T-helper 2 cell treated with Interferon-gamma antibody and Interleukin-4, amounts not matched to agents 5 μg/mL and 100 μg/mL, for 36 hours (primary cell): ENCODE results near the gene JUN.
A peak's percentile ranks its signal among the peaks of the same experiment; 100 is the strongest.
"Not testable (repeated sequence)": the region's sequence is repeated elsewhere in the genome, so short reads cannot be mapped to it uniquely, and the experiment has no call there.

Source experiments
- DNase-seq: peaks from one replicate; pipeline ENCODE4 v3.0.0; 2021; ENCODE audit warnings: low spot score
- H3K27ac Mint-ChIP-seq: one replicate; pipeline ENCODE4 v1.8.0; 2021; ENCODE audit warnings: mild to moderate bottlenecking, mixed read lengths
- H3K27me3 Mint-ChIP-seq: one replicate; pipeline ENCODE4 v1.8.0; 2021; ENCODE audit warnings: low read depth, mixed read lengths
- H3K36me3 Mint-ChIP-seq: one replicate; pipeline ENCODE4 v1.8.0; 2021; ENCODE audit warnings: low read depth, mixed read lengths
- H3K4me1 Mint-ChIP-seq: one replicate; pipeline ENCODE4 v1.8.0; 2021; ENCODE audit warnings: low read depth, mixed read lengths
- H3K4me3 Mint-ChIP-seq: one replicate; pipeline ENCODE4 v1.8.0; 2022; ENCODE audit warnings: mild to moderate bottlenecking, moderate library complexity, mixed read lengths
- H3K9me3 Mint-ChIP-seq: one replicate; pipeline ENCODE4 v1.8.0; 2021; ENCODE audit warnings: mixed read lengths

Gene JUN

GRCh38 chr1:58801286-58801685, 17.4 kb upstream of the JUN start:
- H3K4me1 Mint-ChIP-seq, H3K27ac Mint-ChIP-seq, H3K4me3 Mint-ChIP-seq, H3K9me3 Mint-ChIP-seq, DNase-seq, H3K36me3 Mint-ChIP-seq: not testable (repeated sequence)
- H3K27me3 Mint-ChIP-seq: peaks cover 12% of the 10 kb centered on the region

- H3K27ac Mint-ChIP-seq: peak overlapping the region; percentile 38
These were observed 15.8 kb upstream of the JUN start for GRCh38 chr1:58799650-58800049.

GRCh38 chr1:58798910-58799442, 15.1 kb upstream of the JUN start:
- H3K36me3 Mint-ChIP-seq: no peaks in the 10 kb centered on the region

More at GRCh38 chr1:58799650-58800049, 15.8 kb upstream of the JUN start:
- no peaks in the 10 kb centered on the region for H3K9me3 Mint-ChIP-seq
- H3K4me3 Mint-ChIP-seq: no peak overlapping the region
- peaks cover 2% of the 10 kb centered on the region for H3K4me1 Mint-ChIP-seq
- DNase-seq: no peak
- peaks cover 18% of the 10 kb centered on the region for H3K27me3 Mint-ChIP-seq
- H3K36me3 Mint-ChIP-seq: no peaks in the 10 kb centered on the region

GRCh38 chr1:58796416-58796815, 12.6 kb upstream of the JUN start:
- Mint-ChIP-seq H3K27ac (no peak overlapping the region), H3K4me3 (no peak overlapping the region), H3K27me3 (peaks cover 30% of the 10 kb centered on the region), H3K36me3 (no peaks in the 10 kb centered on the region), H3K4me1 (peaks cover 2% of the 10 kb centered on the region), H3K9me3 (no peaks in the 10 kb centered on the region)
- DNase-seq: no peak

More at GRCh38 chr1:58798910-58799442, 15.1 kb upstream of the JUN start:
- Mint-ChIP-seq H3K4me1 (peaks cover 2% of the 10 kb centered on the region), H3K9me3 (no peaks in the 10 kb centered on the region), H3K4me3 (no peak overlapping the region), H3K27ac (no peak overlapping the region), H3K27me3 (peaks cover 21% of the 10 kb centered on the region)
- DNase-seq: no peak

- Mint-ChIP-seq H3K9me3 (no peaks in the 10 kb centered on the region), H3K36me3 (peaks cover 1% of the 10 kb centered on the region), H3K4me3 (no peak overlapping the region), H3K4me1 (peaks cover 4% of the 10 kb centered on the region), H3K27me3 (peaks cover 26% of the 10 kb centered on the region), H3K27ac (no peak overlapping the region)
- no peak for DNase-seq
These were observed 10.7 kb upstream of the JUN start for GRCh38 chr1:58794585-58794984.

GRCh38 chr1:58792846-58793245, 9.0 kb upstream of the JUN start:
- peaks cover 4% of the 10 kb centered on the region for H3K4me1 Mint-ChIP-seq
- H3K36me3 Mint-ChIP-seq: peaks cover 9% of the 10 kb centered on the region
- DNase-seq: no peak
- peaks cover 14% of the 10 kb centered on the region for H3K9me3 Mint-ChIP-seq
- H3K27me3 Mint-ChIP-seq: peaks cover 22% of the 10 kb centered on the region
- H3K27ac Mint-ChIP-seq: no peak overlapping the region
- no peak overlapping the region for H3K4me3 Mint-ChIP-seq

GRCh38 chr1:58791106-58791505, 7.3 kb upstream of the JUN start:
- Mint-ChIP-seq H3K9me3 (peaks cover 15% of the 10 kb centered on the region), H3K27ac (no peak overlapping the region), H3K4me1 (peaks cover 8% of the 10 kb centered on the region), H3K27me3 (peaks cover 17% of the 10 kb centered on the region), H3K4me3 (no peak overlapping the region), H3K36me3 (peaks cover 12% of the 10 kb centered on the region)
- no peak for DNase-seq

GRCh38 chr1:58789996-58790660, 6.3 kb upstream of the JUN start:
- Mint-ChIP-seq H3K27ac (no peak overlapping the region), H3K36me3 (peaks cover 12% of the 10 kb centered on the region), H3K4me3 (no peak overlapping the region), H3K9me3 (peaks cover 15% of the 10 kb centered on the region), H3K27me3 (peaks cover 12% of the 10 kb centered on the region), H3K4me1 (peaks cover 8% of the 10 kb centered on the region)
- no peak for DNase-seq

GRCh38 chr1:58789322-58789856, 5.5 kb upstream of the JUN start:
- peaks cover 8% of the 10 kb centered on the region for H3K4me1 Mint-ChIP-seq
- H3K27ac Mint-ChIP-seq: no peak overlapping the region
- H3K4me3 Mint-ChIP-seq: no peak overlapping the region
- peaks cover 12% of the 10 kb centered on the region for H3K36me3 Mint-ChIP-seq
- peaks cover 15% of the 10 kb centered on the region for H3K9me3 Mint-ChIP-seq
- H3K27me3 Mint-ChIP-seq: peaks cover 12% of the 10 kb centered on the region
- DNase-seq: no peak

- peaks cover 15% of the 10 kb centered on the region for H3K9me3 Mint-ChIP-seq
- no peak overlapping the region for H3K27ac Mint-ChIP-seq
- peaks cover 2% of the 10 kb centered on the region for H3K27me3 Mint-ChIP-seq
- H3K36me3 Mint-ChIP-seq: peaks cover 12% of the 10 kb centered on the region
- no peak for DNase-seq
- peaks cover 8% of the 10 kb centered on the region for H3K4me1 Mint-ChIP-seq
- H3K4me3 Mint-ChIP-seq: no peak overlapping the region
These were observed 4.4 kb upstream of the JUN start for GRCh38 chr1:58788259-58788658.

- peak overlapping the region; percentile 4 for H3K4me3 Mint-ChIP-seq
- H3K9me3 Mint-ChIP-seq: peaks cover 15% of the 10 kb centered on the region
- peaks cover 2% of the 10 kb centered on the region for H3K27me3 Mint-ChIP-seq
- DNase-seq: no peak
- H3K36me3 Mint-ChIP-seq: peaks cover 18% of the 10 kb centered on the region
- no peak overlapping the region for H3K27ac Mint-ChIP-seq
- peaks cover 15% of the 10 kb centered on the region for H3K4me1 Mint-ChIP-seq
These were observed 3.0 kb upstream of the JUN start for GRCh38 chr1:58786927-58787245.

- peaks cover 22% of the 10 kb centered on the region for H3K36me3 Mint-ChIP-seq
- H3K4me3 Mint-ChIP-seq: peak overlapping the region; percentile 4
- peak overlapping the region; percentile 5 for H3K27ac Mint-ChIP-seq
- peaks cover 15% of the 10 kb centered on the region for H3K9me3 Mint-ChIP-seq
- H3K27me3 Mint-ChIP-seq: peaks cover 4% of the 10 kb centered on the region
- DNase-seq: no peak
- H3K4me1 Mint-ChIP-seq: peaks cover 16% of the 10 kb centered on the region
These were observed 2.5 kb upstream of the JUN start for GRCh38 chr1:58786184-58786926.

GRCh38 chr1:58785442-58786058, 1.7 kb upstream of the JUN start:
- H3K27me3 Mint-ChIP-seq: peaks cover 5% of the 10 kb centered on the region
- H3K36me3 Mint-ChIP-seq: peaks cover 27% of the 10 kb centered on the region
- H3K9me3 Mint-ChIP-seq: peaks cover 15% of the 10 kb centered on the region
- peak overlapping the region; percentile 98 for H3K27ac Mint-ChIP-seq
- peak overlapping the region; percentile 89 for H3K4me3 Mint-ChIP-seq
- DNase-seq: no peak
- peaks cover 19% of the 10 kb centered on the region for H3K4me1 Mint-ChIP-seq
